GM12878 (cell line): ENCODE data around the gene GRIN2D. TPM values are rescaled to one million over a fixed set of nuclear protein-coding genes. Genes with fewer than 3 reads are reported as not detected.

ENCODE experiments used
- ATAC-seq: fragments of 200-7000 bp; cut with Tn5 transposase; 3 replicates; pipeline ENCODE4 v1.9.1; 2020; ENCODE audit warnings: mild to moderate bottlenecking, moderate library complexity
- BruUV-seq: library from RNA; stranded (reverse); fragments of 400-500 nt; replicated peaks from 2 replicates; lab custom pipeline; 2021; lab: Mats Ljungman, UMichigan
- CTCF ChIA-PET: fragments of 300-600 bp; sonication (Branson Sonifier 250); formaldehyde crosslinking; extraction: SDS; loops from one replicate; lab custom pipeline; 2021; ENCODE audit warnings: inconsistent platforms; lab: Yijun Ruan, JAX
- POLR2A ChIA-PET: fragments of 350-600 bp; formaldehyde crosslinking; extraction: SDS; loops from one replicate; lab custom pipeline; 2021; ENCODE audit warnings: inconsistent platforms; lab: Charles Lee
- RAD21 ChIA-PET: fragments of 300-600 bp; sonication (Branson Sonifier 250); formaldehyde crosslinking; loops from one replicate; lab custom pipeline; 2023; ENCODE audit warnings: antibody characterized with exemption; ENCODE audit not compliant: unreplicated experiment; lab: Charles Lee
- SMC1A ChIA-PET: fragments of 300-600 bp; sonication (Branson Sonifier 250); formaldehyde crosslinking; loops from one replicate; lab custom pipeline; 2023; ENCODE audit not compliant: unreplicated experiment, uncharacterized antibody; lab: Charles Lee
- DNase-seq: peaks from one replicate; pipeline ENCODE4 v3.0.0-alpha.2; 2011; ENCODE audit warnings: low read depth, low spot score
- FAIRE-seq: peaks from 3 replicates; lab custom pipeline; 2011; peaks lifted over from hg19 to GRCh38; lab: Jason Lieb, UNC
- H2AFZ ChIP-seq: 2 replicates; pipeline ENCODE4 v1.6.0; 2011; ENCODE audit warnings: low read depth, low read length, control low read depth; ENCODE audit not compliant: control insufficient read depth
- H3K27ac ChIP-seq: 2 replicates; pipeline ENCODE4 v1.5.1; 2011; ENCODE audit warnings: control low read depth; ENCODE audit not compliant: control insufficient read depth, insufficient read depth
- H3K27me3 ChIP-seq, 2 experiments: replicated peaks in 1 of 2; 2 replicates each; pipeline versions ENCODE4 v1.6.0 to v1.6.1; 2011; ENCODE audit warnings: low read length in 1 of 2; ENCODE audit not compliant: control insufficient read depth in 2 of 2, insufficient read depth in 2 of 2
- H3K36me3 ChIP-seq, 2 experiments: 2 replicates each; pipeline ENCODE4 v1.5.1; 2011; ENCODE audit warnings: low read length in 1 of 2; ENCODE audit not compliant: control insufficient read depth in 2 of 2, insufficient read depth in 2 of 2
- H3K4me1 ChIP-seq: 2 replicates; pipeline ENCODE4 v1.6.1; 2011; ENCODE audit warnings: mild to moderate bottlenecking, low read length, moderate library complexity, mixed read lengths; ENCODE audit not compliant: control insufficient read depth, insufficient read depth
- H3K4me2 ChIP-seq: 2 replicates; pipeline ENCODE4 v1.6.0; 2011; ENCODE audit warnings: control low read depth; ENCODE audit not compliant: control insufficient read depth, insufficient read depth
- H3K4me3 ChIP-seq: fragments of 200-600 bp; sonication (generic); 2 replicates; pipeline ENCODE4 v1.5.1; 2016
- H3K79me2 ChIP-seq: 2 replicates; pipeline ENCODE4 v1.6.0; 2011; ENCODE audit warnings: low read length; ENCODE audit not compliant: control insufficient read depth, insufficient read depth
- H3K9ac ChIP-seq: 2 replicates; pipeline ENCODE4 v1.8.0; 2011; ENCODE audit warnings: low read length, control low read depth, mixed read lengths; ENCODE audit not compliant: control insufficient read depth, insufficient read depth
- H3K9me3 ChIP-seq: replicated peaks from 3 replicates; pipeline ENCODE4 v1.5.1; 2011; ENCODE audit warnings: mild to moderate bottlenecking, low read length; ENCODE audit not compliant: control insufficient read depth, insufficient read depth
- H4K20me1 ChIP-seq: 2 replicates; pipeline ENCODE4 v1.6.0; 2011; ENCODE audit not compliant: control insufficient read depth, insufficient read depth
- BHLHE40 ChIP-seq, 2 experiments: fragments of 450-650 bp in 1 of 2; IDR thresholded peaks; 2 replicates each; pipeline ENCODE4 v1.6.1; 2011 to 2017; ENCODE audit warnings: low read depth in 2 of 2, borderline replicate concordance in 1 of 2, improper control_type of control experiment in 1 of 2, low read length in 1 of 2, mild to moderate bottlenecking in 1 of 2
- DPF2 ChIP-seq: fragments of 450-650 bp; IDR thresholded peaks from 2 replicates; pipeline ENCODE4 v1.6.1; 2017; ENCODE audit warnings: mild to moderate bottlenecking
- KAT2A ChIP-seq: conservative IDR thresholded peaks from 2 replicates; pipeline ENCODE4 v1.6.1; 2011; ENCODE audit warnings: low read depth, low read length; ENCODE audit not compliant: control insufficient read depth
- LARP7 ChIP-seq: fragments of 450-650 bp; IDR thresholded peaks from 2 replicates; pipeline ENCODE4 v1.6.1; 2017; ENCODE audit warnings: mild to moderate bottlenecking
- NR2C2 ChIP-seq: IDR thresholded peaks from 2 replicates; pipeline ENCODE4 v1.6.1; 2011; ENCODE audit warnings: borderline replicate concordance, low read depth; ENCODE audit not compliant: control insufficient read depth, insufficient read length
- NR2F1 ChIP-seq: fragments of 450-650 bp; conservative IDR thresholded peaks from 2 replicates; pipeline ENCODE4 v1.6.1; 2017; ENCODE audit warnings: mild to moderate bottlenecking
- NRF1 ChIP-seq: conservative IDR thresholded peaks from 2 replicates; pipeline ENCODE4 v1.6.1; 2011; ENCODE audit warnings: mild to moderate bottlenecking, low read depth, low read length, improper control_type of control experiment
- SIN3A ChIP-seq: IDR thresholded peaks from 2 replicates; pipeline ENCODE4 v1.6.1; 2012; ENCODE audit warnings: low read depth, low read length, improper control_type of control experiment
- SMAD1 ChIP-seq: fragments of 450-650 bp; IDR thresholded peaks from 2 replicates; pipeline ENCODE4 v1.6.1; 2018; ENCODE audit warnings: mild to moderate bottlenecking, low read depth; ENCODE audit not compliant: partially characterized antibody
- USF2 ChIP-seq: IDR thresholded peaks from 2 replicates; pipeline ENCODE4 v1.6.1; 2011; ENCODE audit warnings: low read depth, low read length, improper control_type of control experiment, borderline replicate concordance
- YBX1 ChIP-seq: fragments of 450-650 bp; IDR thresholded peaks from 2 replicates; pipeline ENCODE4 v1.6.1; 2016; ENCODE audit warnings: antibody characterized with exemption
- ZBED1 ChIP-seq: IDR thresholded peaks from 2 replicates; pipeline ENCODE4 v1.6.1; 2016; ENCODE audit warnings: borderline replicate concordance
- ZNF207 ChIP-seq: fragments of 450-650 bp; IDR thresholded peaks from 2 replicates; pipeline ENCODE4 v1.6.1; 2014; ENCODE audit warnings: antibody characterized with exemption, mild to moderate bottlenecking, borderline replicate concordance
- WGBS: methylation state at CpG from one replicate; pipeline ENCODE4 v1.1.6; 2016; ENCODE audit warnings: low lambda C conversion rate; ENCODE audit not compliant: insufficient replicate concordance, insufficient coverage; ENCODE audit errors: missing lambda C conversion rate; 5-methylcytosine and 5-hydroxymethylcytosine counted together
- in situ Hi-C: fragments of 300-500 bp; cut with MboI; formaldehyde crosslinking; loops from 9 replicates; pipeline ENCODE4 v1.14.3; 2018; ENCODE audit warnings: mixed read lengths
- intact Hi-C: fragments of 100-400 bp; cut with micrococcal nuclease; formaldehyde crosslinking; loops from one replicate; pipeline ENCODE4 v1.14.2; 2022; ENCODE audit not compliant: unreplicated experiment
- polyA plus RNA-seq, 11 experiments: library from polyadenylated mRNA; depleted of rRNA in 4 of 11; unstranded in 6 of 11; stranded (reverse) in 5 of 11; fragments of >200 nt; fragmentation: Nextera tagmentation in 4 of 11; fragmentation: Illumina TruSeq in 1 of 11; extraction: Ambion mirVana in 4 of 11; extraction: Trizol in 1 of 11; gene quantifications; 1 replicate in 1 of 11; 2 replicates in 10 of 11; pipeline versions ENCODE4 v1.2.1 to v1.2.3, GENCODE V29; 2011 to 2016; ENCODE audit warnings: inconsistent platforms in 2 of 11, missing spikeins in 2 of 11, low read depth in 1 of 11
- total RNA-seq, 4 experiments: library from RNA; depleted of rRNA in 3 of 4; stranded (reverse); fragments of >200 nt in 3 of 4; fragmentation: Illumina TruSeq in 1 of 4; extraction: Trizol in 1 of 4; gene quantifications; 2 replicates each; pipeline versions ENCODE4 v1.2.1 to v1.2.3, GENCODE V29; 2013 to 2021
- TF ChIP-seq, protein P1 (sequence below): IDR thresholded peaks from 2 replicates; pipeline ENCODE4 v1.6.1; 2012; ENCODE audit warnings: low read depth, low read length, improper control_type of control experiment
- TF ChIP-seq, protein P2 (sequence below): fragments of 450-650 bp; IDR thresholded peaks from 2 replicates; pipeline ENCODE4 v1.6.1; 2016; ENCODE audit warnings: mild to moderate bottlenecking
- TF ChIP-seq, protein P3 (sequence below): fragments of 450-650 bp; IDR thresholded peaks from 2 replicates; pipeline ENCODE4 v1.6.1; 2016; ENCODE audit warnings: mild to moderate bottlenecking

Gene GRIN2D
- total and polyA plus RNA-seq, 10 of the 15 experiments (the other 5 are each of a cell fraction or from before 2014, with no cell fraction given), result 0.03 to 0.38 (median 0.04) TPM; not detected in 3

DNA sequence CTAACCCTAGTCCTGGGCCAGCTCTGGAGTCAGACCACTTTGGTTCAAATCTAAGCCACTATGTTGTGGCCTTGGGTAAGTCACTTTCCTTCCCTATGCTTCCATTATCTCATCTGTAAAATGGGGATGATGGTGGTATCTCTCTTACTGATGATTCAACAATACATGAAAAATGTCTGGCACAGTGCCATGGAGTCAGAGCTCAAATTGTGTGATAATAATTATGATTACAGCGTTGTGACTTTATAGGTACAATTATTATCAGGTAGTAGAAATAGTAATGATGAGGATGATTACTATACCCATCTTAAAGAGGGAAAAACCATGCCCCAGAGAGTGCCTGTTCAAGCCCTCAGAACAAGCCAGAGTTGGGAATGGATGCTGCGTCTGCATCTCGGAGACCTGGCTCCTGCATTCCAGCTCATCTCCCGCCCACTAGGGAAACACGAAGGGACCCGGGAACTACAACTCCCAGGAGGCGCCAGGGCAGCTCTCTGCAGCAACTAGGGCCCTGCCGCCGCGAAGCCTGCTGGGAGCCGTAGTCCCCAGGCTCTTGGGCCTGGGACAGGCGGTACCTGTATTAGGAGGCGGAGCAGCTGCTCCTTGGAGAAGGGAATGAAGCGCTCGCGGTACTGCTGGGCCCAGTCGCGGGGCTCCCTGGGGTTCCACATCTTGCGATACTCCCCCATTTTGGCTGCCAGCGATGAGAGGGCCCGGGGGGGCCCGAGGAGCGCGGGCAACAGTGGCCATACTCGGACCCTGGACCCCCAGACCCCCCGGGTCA lies 30.6 kb upstream of the GRIN2D start (continued):
- TF ChIP-seq SIN3A, result 0 out of 2 replicates have a peak, but pooled peaks have one; percentile 23
- TF ChIP-seq, protein P1, sequence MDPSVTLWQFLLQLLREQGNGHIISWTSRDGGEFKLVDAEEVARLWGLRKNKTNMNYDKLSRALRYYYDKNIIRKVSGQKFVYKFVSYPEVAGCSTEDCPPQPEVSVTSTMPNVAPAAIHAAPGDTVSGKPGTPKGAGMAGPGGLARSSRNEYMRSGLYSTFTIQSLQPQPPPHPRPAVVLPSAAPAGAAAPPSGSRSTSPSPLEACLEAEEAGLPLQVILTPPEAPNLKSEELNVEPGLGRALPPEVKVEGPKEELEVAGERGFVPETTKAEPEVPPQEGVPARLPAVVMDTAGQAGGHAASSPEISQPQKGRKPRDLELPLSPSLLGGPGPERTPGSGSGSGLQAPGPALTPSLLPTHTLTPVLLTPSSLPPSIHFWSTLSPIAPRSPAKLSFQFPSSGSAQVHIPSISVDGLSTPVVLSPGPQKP, result 0 out of 2 replicates have a peak, but pooled peaks have one; percentile 10
- 0 out of 2 replicates have a peak, but pooled peaks have one; percentile 31 for TF ChIP-seq DPF2
- no peak for TF ChIP-seq KAT2A
- 0 out of 2 replicates have a peak, but pooled peaks have one; percentile 17 for TF ChIP-seq ZNF207
- 0 out of 4 replicates have a peak, but pooled peaks of 1 of the 2 experiments have one; percentile 10 for TF ChIP-seq BHLHE40 (IDR thresholded peaks at IDR 0.05; ENCODE audit: borderline replicate concordance in 1 of 2, low read depth in 2 of 2, low read length in 1 of 2)
- TF ChIP-seq NRF1, result no peak

DNA sequence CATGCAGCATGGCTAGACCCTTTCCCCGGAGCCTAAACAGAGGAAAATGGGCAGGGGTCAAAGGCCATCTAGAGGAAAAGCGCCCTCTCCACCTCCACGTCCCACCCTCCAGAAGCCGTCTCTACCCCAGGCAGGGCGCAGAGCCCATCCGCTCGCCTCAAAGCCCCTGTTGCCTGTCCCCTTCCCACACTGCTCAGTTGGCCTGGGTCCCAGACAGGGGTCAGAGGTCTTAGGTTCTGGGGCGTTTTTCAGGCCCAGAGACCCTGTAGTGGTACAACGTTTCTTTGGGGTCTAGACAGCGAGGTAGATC lies 30.0 kb upstream of the GRIN2D start:
- intact Hi-C loops, result loop anchor here (5.0 kb wide), 1 partner anchor 129 kb away; no protein-coding TSS in a partner anchor
- H3K4me3 ChIP-seq, result peak overlapping the region; percentile 82
- BruUV-seq, result TSS peak; percentile 88
- no peak for FAIRE-seq
- SMC1A ChIA-PET, result interaction anchor here (0.8 to 1.6 kb wide), 10 partner anchors 14 to 126 kb away, joined by 3 to 7 read pairs (median 4); partner anchors contain the start of gene KDELR1
- peak overlapping the region; percentile 99 for H3K27ac ChIP-seq
- no peak for DNase-seq
- peak overlapping the region; percentile 100 for H3K4me2 ChIP-seq
- POLR2A ChIA-PET, result interaction anchor here (0.7 to 3.1 kb wide), 18 partner anchors 12 to 763 kb away, joined by 3 to 39 read pairs (median 4); partner anchors contain the start of genes CARD8, EMP3, KDELR1 and RPL18
- H4K20me1 ChIP-seq, result no peaks in the 10 kb centered on the region
- CTCF ChIA-PET, result interaction anchor here (0.7 to 3.1 kb wide), 11 partner anchors 9 to 1047 kb away, joined by 3 to 36 read pairs (median 4); partner anchors contain the start of gene KDELR1
- peaks cover 9% of the 10 kb centered on the region; the same call in 1 of the 2 replicates for H3K4me1 ChIP-seq
- peak overlapping the region; percentile 100 for H3K9ac ChIP-seq
- peak overlapping the region; percentile 96 for H2AFZ ChIP-seq
- in situ Hi-C loops, result no loop called here
- no peaks in the 10 kb centered on the region for H3K9me3 ChIP-seq
- ATAC-seq, result peak; percentile 12
- RAD21 ChIA-PET, result interaction anchor here (0.6 to 2.5 kb wide), 10 partner anchors 12 to 220 kb away, joined by 3 to 46 read pairs (median 4); partner anchors contain the start of genes EMP3, KCNJ14 and KDELR1
- WGBS, result 0% methylated on average over 9 of the region's 10 CpGs
- H3K79me2 ChIP-seq, result peaks cover 3% of the 10 kb centered on the region
- H3K27me3 ChIP-seq, result no peaks in the 10 kb centered on the region
- H3K36me3 ChIP-seq, result no peaks in the 10 kb centered on the region
- TF ChIP-seq USF2 (no peak), BHLHE40 (IDR thresholded peaks at IDR 0.05; ENCODE audit: borderline replicate concordance in 1 of 2, low read depth in 2 of 2, low read length in 1 of 2) (no peak), YBX1 (0 out of 2 replicates have a peak, but pooled peaks have one; percentile 9), DPF2 (peak; percentile 40; the same call in 1 of the 2 replicates), ZBED1 (no peak), LARP7 (peak; percentile 72; the same call in 1 of the 2 replicates), NR2C2 (peak; percentile 60), NR2F1 (peak; percentile 97), SMAD1 (peak; percentile 42)
- TF ChIP-seq, protein P2, sequence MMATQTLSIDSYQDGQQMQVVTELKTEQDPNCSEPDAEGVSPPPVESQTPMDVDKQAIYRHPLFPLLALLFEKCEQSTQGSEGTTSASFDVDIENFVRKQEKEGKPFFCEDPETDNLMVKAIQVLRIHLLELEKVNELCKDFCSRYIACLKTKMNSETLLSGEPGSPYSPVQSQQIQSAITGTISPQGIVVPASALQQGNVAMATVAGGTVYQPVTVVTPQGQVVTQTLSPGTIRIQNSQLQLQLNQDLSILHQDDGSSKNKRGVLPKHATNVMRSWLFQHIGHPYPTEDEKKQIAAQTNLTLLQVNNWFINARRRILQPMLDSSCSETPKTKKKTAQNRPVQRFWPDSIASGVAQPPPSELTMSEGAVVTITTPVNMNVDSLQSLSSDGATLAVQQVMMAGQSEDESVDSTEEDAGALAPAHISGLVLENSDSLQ, result no peak
- TF ChIP-seq, protein P3, sequence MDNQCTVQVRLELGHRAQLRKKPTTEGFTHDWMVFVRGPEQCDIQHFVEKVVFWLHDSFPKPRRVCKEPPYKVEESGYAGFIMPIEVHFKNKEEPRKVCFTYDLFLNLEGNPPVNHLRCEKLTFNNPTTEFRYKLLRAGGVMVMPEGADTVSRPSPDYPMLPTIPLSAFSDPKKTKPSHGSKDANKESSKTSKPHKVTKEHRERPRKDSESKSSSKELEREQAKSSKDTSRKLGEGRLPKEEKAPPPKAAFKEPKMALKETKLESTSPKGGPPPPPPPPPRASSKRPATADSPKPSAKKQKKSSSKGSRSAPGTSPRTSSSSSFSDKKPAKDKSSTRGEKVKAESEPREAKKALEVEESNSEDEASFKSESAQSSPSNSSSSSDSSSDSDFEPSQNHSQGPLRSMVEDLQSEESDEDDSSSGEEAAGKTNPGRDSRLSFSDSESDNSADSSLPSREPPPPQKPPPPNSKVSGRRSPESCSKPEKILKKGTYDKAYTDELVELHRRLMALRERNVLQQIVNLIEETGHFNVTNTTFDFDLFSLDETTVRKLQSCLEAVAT, result peak; percentile 23; the same call in 1 of the 2 replicates
